Panc1 (cell line): ENCODE data around the gene FGF21. TPM values are rescaled to one million over a fixed set of nuclear protein-coding genes. Genes with fewer than 3 reads are reported as not detected.

Experiments used
- ATAC-seq: fragments of 200-7000 bp; cut with Tn5 transposase; 2 replicates; pipeline ENCODE4 v1.9.1; 2020; ENCODE audit warnings: mild to moderate bottlenecking, moderate library complexity
- BruUV-seq: library from RNA; stranded (reverse); fragments of 400-500 nt; replicated peaks from 2 replicates; lab custom pipeline; 2021; lab: Mats Ljungman, UMichigan
- CTCF ChIA-PET: fragments of 300-600 bp; sonication (Branson Sonifier 250); formaldehyde crosslinking; loops from one replicate; lab custom pipeline; 2022; ENCODE audit warnings: antibody characterized with exemption; lab: Charles Lee
- POLR2A ChIA-PET: fragments of 300-600 bp; sonication (Branson Sonifier 250); formaldehyde crosslinking; loops from one replicate; lab custom pipeline; 2022; ENCODE audit warnings: antibody characterized with exemption; lab: Charles Lee
- DNase-seq: peaks from one replicate; pipeline ENCODE4 v3.0.0-alpha.2; 2010; ENCODE audit warnings: low read depth, low spot score
- H3K27ac ChIP-seq: 2 replicates; pipeline ENCODE4 v1.5.1; 2011; ENCODE audit warnings: mild to moderate bottlenecking, low read length, inconsistent platforms
- H3K27me3 ChIP-seq: fragments of 200-500 bp; sonication (Bioruptor generic); 2 replicates; pipeline ENCODE4 v1.6.0; 2014; ENCODE audit warnings: low read length, inconsistent platforms; ENCODE audit not compliant: control insufficient read depth, insufficient read depth
- H3K36me3 ChIP-seq: fragments of 200-500 bp; sonication (Bioruptor generic); 2 replicates; pipeline ENCODE4 v1.5.1; 2014; ENCODE audit warnings: inconsistent platforms, mild to moderate bottlenecking, low read length, moderate library complexity; ENCODE audit not compliant: control insufficient read depth, insufficient read depth
- H3K4me1 ChIP-seq: 2 replicates; pipeline ENCODE4 v1.5.1; 2011; ENCODE audit warnings: inconsistent platforms, mild to moderate bottlenecking, low read length, moderate library complexity; ENCODE audit not compliant: control insufficient read depth, insufficient read depth
- H3K4me3 ChIP-seq, 2 experiments: 2 replicates each; pipeline ENCODE4 v1.5.1; 2011 to 2012; ENCODE audit warnings: low read depth in 2 of 2, low read length in 2 of 2, mild to moderate bottlenecking in 2 of 2, inconsistent platforms in 1 of 2, moderate library complexity in 1 of 2
- H3K9me3 ChIP-seq: fragments of 200-500 bp; sonication (Bioruptor generic); 2 replicates; pipeline ENCODE4 v1.5.1; 2014; ENCODE audit warnings: low read depth, mild to moderate bottlenecking, inconsistent platforms, low read length, moderate library complexity; ENCODE audit not compliant: control insufficient read depth, insufficient read depth
- POLR2AphosphoS5 ChIP-seq: IDR thresholded peaks from 2 replicates; pipeline ENCODE4 v1.6.1; 2012; ENCODE audit warnings: mild to moderate bottlenecking, low read depth, low read length, moderate library complexity
- REST ChIP-seq, 2 experiments: IDR thresholded peaks; 2 replicates each; pipeline ENCODE4 v1.6.1; 2011 to 2012; ENCODE audit warnings: low read depth in 2 of 2, control low read depth in 1 of 2, low read length in 1 of 2, mild to moderate bottlenecking in 1 of 2, moderate library complexity in 1 of 2; ENCODE audit not compliant: insufficient read depth in 1 of 2
- SIN3A ChIP-seq: IDR thresholded peaks from 2 replicates; pipeline ENCODE4 v1.6.1; 2012; ENCODE audit warnings: low read depth, mild to moderate bottlenecking, low read length, moderate library complexity, borderline replicate concordance; ENCODE audit not compliant: insufficient read depth
- TCF7L2 ChIP-seq: IDR thresholded peaks from 2 replicates; pipeline ENCODE4 v1.6.1; 2011; ENCODE audit warnings: mild to moderate bottlenecking, low read depth, low read length, inconsistent platforms
- in situ Hi-C: cut with HindIII; loops from 2 replicates; pipeline ENCODE4 v1.10.0; 2016; ENCODE audit warnings: low sequenced_read_pairs, low pct_unique_long_range_greater_than_20kb
- intact Hi-C: fragments of 100-400 bp; cut with micrococcal nuclease; formaldehyde crosslinking; loops from one replicate; pipeline ENCODE4 v1.10.0; 2022; ENCODE audit not compliant: unreplicated experiment
- total RNA-seq: library from RNA; stranded (reverse); gene quantifications from one replicate; pipeline ENCODE4 v1.2.1, GENCODE V29; 2021; ENCODE audit not compliant: unreplicated experiment
- TF ChIP-seq, protein P1 (sequence below): fragments of 450-650 bp; IDR thresholded peaks from 2 replicates; pipeline ENCODE4 v1.5.1; 2017; ENCODE audit warnings: mild to moderate bottlenecking

The FGF21 gene
- total RNA-seq, 1 experiment from 2014 or later = not detected

DNA sequence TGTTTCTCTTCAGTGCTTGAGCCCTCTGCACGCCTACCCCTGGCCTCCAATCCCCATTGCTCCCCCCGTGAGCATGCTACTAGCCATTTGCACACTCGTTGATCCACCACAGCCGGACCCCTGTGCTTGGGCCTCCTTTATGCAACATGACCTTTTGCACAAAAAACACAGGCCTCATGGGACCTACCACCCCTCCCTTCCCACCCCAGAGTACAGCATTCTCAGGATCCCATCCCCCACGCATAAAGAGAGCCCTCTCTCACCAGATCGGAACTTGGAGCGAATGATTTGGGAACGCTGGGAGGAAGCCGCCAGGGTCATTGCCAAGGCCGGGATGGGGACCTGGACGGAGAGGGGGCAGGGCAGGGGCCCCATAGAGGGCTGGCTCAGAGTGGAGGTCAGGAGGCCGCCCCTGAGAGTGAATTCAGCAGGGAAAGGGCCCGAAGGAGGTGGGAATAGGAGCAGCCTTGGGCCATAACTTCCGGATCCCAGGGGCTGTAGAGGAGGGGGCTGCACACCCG lies 36.6 kb upstream of the FGF21 start:
- DNase-seq (no peak), ATAC-seq (no peak)
- in situ Hi-C loops = no loop called here
- CTCF ChIA-PET = no interaction called here
- POLR2A ChIA-PET = no interaction called here
- TF ChIP-seq SIN3A (no peak), REST (IDR thresholded peaks at IDR 0.05; ENCODE audit: insufficient read depth in 1 of 2, low read depth in 2 of 2, low read length in 1 of 2) (no peak)
- H3K36me3 ChIP-seq = no peaks in the 10 kb centered on the region; the same call in 1 of the 2 replicates
- H3K27ac ChIP-seq = no peak overlapping the region
- no TSS peak for BruUV-seq
- H3K4me3 ChIP-seq = no peak overlapping the region
- no peaks in the 10 kb centered on the region; the same call in 1 of the 2 replicates for H3K4me1 ChIP-seq
- no peaks in the 10 kb centered on the region for H3K9me3 ChIP-seq
- no peaks in the 10 kb centered on the region for H3K27me3 ChIP-seq
- intact Hi-C loops = no loop called here

DNA sequence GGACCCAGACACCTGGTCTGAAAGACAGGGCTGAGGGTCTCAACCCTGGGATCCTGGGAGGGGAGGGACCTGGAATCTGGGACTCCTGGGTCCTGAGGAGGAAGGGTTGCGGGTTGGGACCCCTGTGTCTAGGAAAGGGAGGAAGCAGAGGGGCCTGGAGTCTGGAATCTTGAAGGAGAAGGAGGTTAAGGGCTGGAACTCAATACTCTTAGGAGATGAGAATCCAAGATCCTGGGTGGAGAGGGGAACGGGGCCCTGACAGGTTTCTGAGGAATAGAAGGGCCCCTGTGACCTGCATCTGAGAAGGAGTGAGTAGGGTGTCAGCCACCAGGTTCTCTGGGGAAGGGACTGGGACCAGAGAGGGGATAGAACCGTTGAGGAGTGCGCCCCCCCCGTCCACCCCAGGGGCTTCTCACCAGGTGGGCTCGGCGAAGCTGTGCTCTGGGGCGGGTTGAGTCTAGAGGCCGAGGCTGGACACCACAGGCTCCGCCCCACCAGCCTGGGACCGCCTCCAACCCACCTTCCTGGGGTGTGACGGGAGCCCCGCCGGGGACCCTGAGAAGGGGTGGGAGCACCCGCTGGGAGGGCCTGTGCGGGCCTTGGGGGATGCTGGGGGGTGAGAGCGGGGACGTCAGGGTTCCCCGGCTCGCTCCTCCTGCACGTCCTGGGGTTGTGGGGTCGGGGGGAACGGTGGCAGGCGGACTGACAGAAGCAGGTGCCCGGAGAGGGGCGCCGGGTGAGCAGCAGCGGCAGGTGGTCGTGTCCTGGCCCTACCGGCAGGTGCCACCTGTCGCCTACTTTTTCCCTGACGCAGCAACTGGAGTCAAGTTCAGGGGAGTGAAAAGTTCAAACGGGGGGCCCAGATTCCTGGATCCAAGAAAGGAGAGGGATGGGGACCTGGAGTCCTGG lies 35.8 kb upstream of the FGF21 start, which contains the start of gene MAMSTR:
TSS of gene MAMSTR (minus strand) at position 463 of the 909 bp plus-strand sequence. CDS start 694 bp downstream, outside the sequence.
- Histone ChIP-seq H3K36me3 (no peaks in the 10 kb centered on the region), H3K9me3 (no peaks in the 10 kb centered on the region), H3K4me3 (peak within 1 kb of the TSS; percentile 61), H3K27me3 (no peaks in the 10 kb centered on the region), H3K27ac (no peak within 1 kb of the TSS), H3K4me1 (no peaks in the 10 kb centered on the region; the same call in 1 of the 2 replicates)
- no TSS peak for BruUV-seq
- intact Hi-C loops (no loop called here), in situ Hi-C loops (no loop called here)
- DNase-seq (no peak), ATAC-seq (no peak)
- ChIA-PET CTCF (no interaction called here), POLR2A (no interaction called here)
- TF ChIP-seq TCF7L2 (no peak), REST (IDR thresholded peaks at IDR 0.05; ENCODE audit: insufficient read depth in 1 of 2, low read depth in 2 of 2, low read length in 1 of 2) (no peak), POLR2AphosphoS5 (no peak), SIN3A (no peak)
- TF ChIP-seq, protein P1, sequence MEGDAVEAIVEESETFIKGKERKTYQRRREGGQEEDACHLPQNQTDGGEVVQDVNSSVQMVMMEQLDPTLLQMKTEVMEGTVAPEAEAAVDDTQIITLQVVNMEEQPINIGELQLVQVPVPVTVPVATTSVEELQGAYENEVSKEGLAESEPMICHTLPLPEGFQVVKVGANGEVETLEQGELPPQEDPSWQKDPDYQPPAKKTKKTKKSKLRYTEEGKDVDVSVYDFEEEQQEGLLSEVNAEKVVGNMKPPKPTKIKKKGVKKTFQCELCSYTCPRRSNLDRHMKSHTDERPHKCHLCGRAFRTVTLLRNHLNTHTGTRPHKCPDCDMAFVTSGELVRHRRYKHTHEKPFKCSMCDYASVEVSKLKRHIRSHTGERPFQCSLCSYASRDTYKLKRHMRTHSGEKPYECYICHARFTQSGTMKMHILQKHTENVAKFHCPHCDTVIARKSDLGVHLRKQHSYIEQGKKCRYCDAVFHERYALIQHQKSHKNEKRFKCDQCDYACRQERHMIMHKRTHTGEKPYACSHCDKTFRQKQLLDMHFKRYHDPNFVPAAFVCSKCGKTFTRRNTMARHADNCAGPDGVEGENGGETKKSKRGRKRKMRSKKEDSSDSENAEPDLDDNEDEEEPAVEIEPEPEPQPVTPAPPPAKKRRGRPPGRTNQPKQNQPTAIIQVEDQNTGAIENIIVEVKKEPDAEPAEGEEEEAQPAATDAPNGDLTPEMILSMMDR = no peak
